Measurements from ENCODE around the gene SH3BP1. TPM values are rescaled to one million over a fixed set of nuclear protein-coding genes. Genes with fewer than 3 reads are reported as not detected.
"Not testable (repeated sequence)": the region's sequence is repeated elsewhere in the genome, so short reads cannot be mapped to it uniquely, and the experiment has no call there.

The SH3BP1 gene
- polyA plus RNA-seq, 1 donor from 2014 or later: 0.63 TPM

DNA sequence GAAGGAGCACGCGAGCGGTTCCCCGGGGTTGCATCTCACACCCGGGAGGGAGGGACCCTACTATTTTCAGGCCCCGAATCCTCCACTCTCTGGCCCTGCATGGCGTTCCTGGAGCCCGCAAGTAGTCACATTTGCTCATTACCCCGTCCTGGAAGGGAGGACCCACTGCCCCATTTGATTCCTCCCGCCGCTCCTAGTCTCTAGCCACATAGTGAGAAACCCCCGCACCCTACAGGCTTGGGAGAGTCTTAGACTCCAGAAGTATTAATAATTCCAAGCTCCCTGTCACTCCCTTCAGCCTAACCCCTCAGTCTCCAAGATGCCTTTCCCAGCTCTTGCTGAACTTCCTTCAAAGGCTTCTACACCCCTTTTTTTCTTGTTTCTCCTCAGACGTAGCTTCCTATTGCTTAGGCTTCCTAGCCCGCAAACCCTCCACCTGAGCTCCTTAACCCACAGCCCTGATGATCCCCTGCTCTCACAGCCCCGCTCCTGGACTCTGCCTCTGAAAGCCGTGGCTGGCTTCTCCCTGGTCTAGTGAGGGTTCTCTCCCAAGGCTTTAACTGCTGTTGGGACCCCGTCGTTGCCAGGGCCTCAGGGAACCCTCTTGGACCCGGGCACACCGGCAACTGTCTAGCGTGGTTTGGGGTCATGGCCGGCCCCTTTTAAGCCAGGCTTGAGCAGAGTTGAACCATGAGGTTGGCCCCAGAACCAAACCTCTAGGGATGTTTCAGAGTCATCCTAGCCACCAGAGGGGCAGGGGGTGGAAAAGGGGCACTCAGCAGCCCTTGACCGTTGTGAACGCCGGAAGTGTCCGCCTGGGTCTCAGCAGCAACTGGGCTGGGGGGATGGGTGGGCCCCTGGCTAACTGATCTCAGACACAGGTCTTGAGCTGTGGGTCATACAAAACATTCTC, 30.0 kb upstream of the SH3BP1 start:
- Histone ChIP-seq H3K9me2 (ENCODE audit: insufficient read depth, low read length) (no peaks in the 10 kb centered on the region), H3K27ac (ENCODE audit: low read length) (peak overlapping the region; percentile 97), H3F3A (ENCODE audit: insufficient read depth, low read length, poor library complexity, severe bottlenecking) (no peaks in the 10 kb centered on the region), H3K27me3 (ENCODE audit: insufficient read depth, low read depth, low read length) (no peaks in the 10 kb centered on the region), H3K79me2 (replicated peaks; ENCODE audit: insufficient read depth, low read length) (peaks cover 10% of the 10 kb centered on the region), H3K9me3 (ENCODE audit: low read length) (no peaks in the 10 kb centered on the region), H3K9ac (ENCODE audit: low read length) (peak overlapping the region; percentile 92), H4K20me1 (ENCODE audit: insufficient read depth) (no peaks in the 10 kb centered on the region), H3K4me2 (ENCODE audit: low read length) (peak overlapping the region; percentile 97), H3K36me3 (ENCODE audit: insufficient read depth, low read length) (no peaks in the 10 kb centered on the region), H2AFZ (ENCODE audit: low read depth, low read length) (peak overlapping the region; percentile 56), H3K4me3 (ENCODE audit: low read length) (peak overlapping the region; percentile 98)
- TF ChIP-seq TAF1 (IDR thresholded peaks at IDR 0.05; ENCODE audit: low read depth) (no peak), MXI1 (conservative IDR thresholded peaks at IDR 0.05; ENCODE audit: poor library complexity, severe bottlenecking) (peak; percentile 20), EZH2 (IDR thresholded peaks at IDR 0.05; ENCODE audit: borderline replicate concordance, insufficient read depth, low read length, poor library complexity, severe bottlenecking) (no peak), CTCF (IDR thresholded peaks at IDR 0.05; ENCODE audit: poor library complexity, severe bottlenecking) (no peak), SMC3 (conservative IDR thresholded peaks at IDR 0.05; ENCODE audit: poor library complexity) (no peak)
- TF ChIP-seq, protein P1, sequence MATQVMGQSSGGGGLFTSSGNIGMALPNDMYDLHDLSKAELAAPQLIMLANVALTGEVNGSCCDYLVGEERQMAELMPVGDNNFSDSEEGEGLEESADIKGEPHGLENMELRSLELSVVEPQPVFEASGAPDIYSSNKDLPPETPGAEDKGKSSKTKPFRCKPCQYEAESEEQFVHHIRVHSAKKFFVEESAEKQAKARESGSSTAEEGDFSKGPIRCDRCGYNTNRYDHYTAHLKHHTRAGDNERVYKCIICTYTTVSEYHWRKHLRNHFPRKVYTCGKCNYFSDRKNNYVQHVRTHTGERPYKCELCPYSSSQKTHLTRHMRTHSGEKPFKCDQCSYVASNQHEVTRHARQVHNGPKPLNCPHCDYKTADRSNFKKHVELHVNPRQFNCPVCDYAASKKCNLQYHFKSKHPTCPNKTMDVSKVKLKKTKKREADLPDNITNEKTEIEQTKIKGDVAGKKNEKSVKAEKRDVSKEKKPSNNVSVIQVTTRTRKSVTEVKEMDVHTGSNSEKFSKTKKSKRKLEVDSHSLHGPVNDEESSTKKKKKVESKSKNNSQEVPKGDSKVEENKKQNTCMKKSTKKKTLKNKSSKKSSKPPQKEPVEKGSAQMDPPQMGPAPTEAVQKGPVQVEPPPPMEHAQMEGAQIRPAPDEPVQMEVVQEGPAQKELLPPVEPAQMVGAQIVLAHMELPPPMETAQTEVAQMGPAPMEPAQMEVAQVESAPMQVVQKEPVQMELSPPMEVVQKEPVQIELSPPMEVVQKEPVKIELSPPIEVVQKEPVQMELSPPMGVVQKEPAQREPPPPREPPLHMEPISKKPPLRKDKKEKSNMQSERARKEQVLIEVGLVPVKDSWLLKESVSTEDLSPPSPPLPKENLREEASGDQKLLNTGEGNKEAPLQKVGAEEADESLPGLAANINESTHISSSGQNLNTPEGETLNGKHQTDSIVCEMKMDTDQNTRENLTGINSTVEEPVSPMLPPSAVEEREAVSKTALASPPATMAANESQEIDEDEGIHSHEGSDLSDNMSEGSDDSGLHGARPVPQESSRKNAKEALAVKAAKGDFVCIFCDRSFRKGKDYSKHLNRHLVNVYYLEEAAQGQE (IDR thresholded peaks at IDR 0.05; ENCODE audit: borderline replicate concordance): no peak

DNA sequence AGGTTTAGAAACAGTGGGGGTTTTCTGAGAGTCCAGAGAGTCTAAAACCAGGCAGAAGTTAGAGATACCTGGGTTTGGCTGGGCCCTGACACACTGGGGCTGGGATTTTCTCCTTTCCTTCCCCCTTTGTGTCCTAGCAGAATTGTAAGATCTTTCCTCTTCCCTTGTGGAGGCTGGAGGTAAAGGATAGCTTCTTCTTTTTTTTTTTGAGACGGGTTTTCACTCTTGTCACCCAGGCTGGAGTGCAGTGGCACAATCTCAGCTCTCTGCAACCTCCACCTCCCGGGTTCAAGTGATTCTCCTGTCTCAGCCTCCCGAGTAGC, 29.4 kb upstream of the SH3BP1 start:
- Histone ChIP-seq H3K4me2 (ENCODE audit: low read length) (peak overlapping the region; percentile 97), H3K9ac (ENCODE audit: low read length) (peak overlapping the region; percentile 92), H3K79me2 (replicated peaks; ENCODE audit: insufficient read depth, low read length) (peaks cover 10% of the 10 kb centered on the region), H3K4me3 (ENCODE audit: low read length) (peak overlapping the region; percentile 98)
- not testable (repeated sequence) for H3K9me3 ChIP-seq (ENCODE audit: low read length); H2AFZ ChIP-seq (ENCODE audit: low read depth, low read length); H3K36me3 ChIP-seq (ENCODE audit: insufficient read depth, low read length); H3K27me3 ChIP-seq (ENCODE audit: insufficient read depth, low read depth, low read length); H3K27ac ChIP-seq (ENCODE audit: low read length); H4K20me1 ChIP-seq (ENCODE audit: insufficient read depth); H3K9me2 ChIP-seq (ENCODE audit: insufficient read depth, low read length); H3F3A ChIP-seq (ENCODE audit: insufficient read depth, low read length, poor library complexity, severe bottlenecking)

Measured in neural cell (in vitro differentiated cells).